A549 (cell line): ENCODE data around the gene PIAS4. TPM values are rescaled to one million over a fixed set of nuclear protein-coding genes. Genes with fewer than 3 reads are reported as not detected.

Experiments
- ATAC-seq, 2 experiments: fragments of 200-7000 bp in 1 of 2; fragments of >200 bp in 1 of 2; cut with Nextera tagmentation in 1 of 2; cut with Tn5 transposase in 1 of 2; 3 replicates each; pipeline versions ENCODE4 v1.8.0 to v1.9.1; 2018 to 2020; ENCODE audit warnings: mild to moderate bottlenecking in 1 of 2, moderate library complexity in 1 of 2
- CTCF ChIA-PET: fragments of 300-600 bp; sonication (Branson Sonifier 250); formaldehyde crosslinking; extraction: SDS; loops from one replicate; lab custom pipeline; 2021; ENCODE audit warnings: antibody characterized with exemption, inconsistent platforms; lab: Yijun Ruan, JAX
- POLR2A ChIA-PET: fragments of 350-600 bp; formaldehyde crosslinking; extraction: SDS; loops from one replicate; lab custom pipeline; 2021; ENCODE audit warnings: antibody characterized with exemption, inconsistent platforms; lab: Yijun Ruan, JAX
- DNase-seq, 2 experiments: peaks; one replicate each; pipeline versions ENCODE4 v3.0.0 to v3.0.0-alpha.2; 2011 to 2016; ENCODE audit warnings: low read depth in 1 of 2, low spot score in 1 of 2
- FAIRE-seq: peaks from 2 replicates; lab custom pipeline; 2011; peaks lifted over from hg19 to GRCh38; lab: Jason Lieb, UNC
- H3K27ac ChIP-seq, 2 experiments: fragments of >200 bp; sonication (Bioruptor Twin); formaldehyde crosslinking; 3 replicates each; pipeline ENCODE4 v1.5.1; 2016 to 2017
- H3K4me1 ChIP-seq: fragments of >200 bp; sonication (Bioruptor Twin); formaldehyde crosslinking; 3 replicates; pipeline ENCODE4 v1.6.1; 2016
- H3K4me2 ChIP-seq: fragments of >200 bp; sonication (Bioruptor Twin); formaldehyde crosslinking; 3 replicates; pipeline ENCODE4 v1.6.1; 2016
- H3K4me3 ChIP-seq: fragments of >200 bp; sonication (Bioruptor Twin); formaldehyde crosslinking; 3 replicates; pipeline ENCODE4 v1.5.1; 2016
- H3K9me3 ChIP-seq: fragments of >200 bp; sonication (Bioruptor Twin); formaldehyde crosslinking; 3 replicates; pipeline ENCODE4 v1.6.1; 2016
- CBX8 ChIP-seq: fragments of 200-600 bp; sonication (generic); IDR thresholded peaks from 2 replicates; pipeline ENCODE4 v1.6.1; 2016
- CEBPB ChIP-seq, 2 experiments: fragments of >200 bp in 1 of 2; sonication (Bioruptor Twin) in 1 of 2; formaldehyde crosslinking in 1 of 2; IDR thresholded peaks; 2 replicates each; pipeline ENCODE4 v1.6.1; 2012 to 2016
- ELK1 ChIP-seq: fragments of 150-350 bp; IDR thresholded peaks from 2 replicates; pipeline ENCODE4 v1.6.1; 2014; ENCODE audit warnings: low read depth, mild to moderate bottlenecking, low read length
- FOSL2 ChIP-seq, 2 experiments: fragments of 450-650 bp in 1 of 2; fragments of >200 bp in 1 of 2; sonication (Bioruptor Twin) in 1 of 2; formaldehyde crosslinking; IDR thresholded peaks; 2 replicates each; pipeline versions ENCODE4 v1.5.0 to v1.6.1; 2016 to 2020; ENCODE audit warnings: mild to moderate bottlenecking in 1 of 2, moderate library complexity in 1 of 2
- GATA3 ChIP-seq: IDR thresholded peaks from 2 replicates; pipeline ENCODE4 v1.6.1; 2012; ENCODE audit warnings: borderline replicate concordance
- HES2 ChIP-seq: fragments of >200 bp; sonication (Bioruptor Twin); formaldehyde crosslinking; IDR thresholded peaks from 2 replicates; pipeline ENCODE4 v1.6.1; 2016
- HEYL ChIP-seq: fragments of 250-450 bp; sonication (Bioruptor Pico); IDR thresholded peaks from 2 replicates; pipeline ENCODE4 v1.8.0; 2021; ENCODE audit warnings: mild to moderate bottlenecking, moderate library complexity
- HOXB13 ChIP-seq: fragments of 250-450 bp; sonication (Bioruptor Pico); IDR thresholded peaks from 2 replicates; pipeline ENCODE4 v1.5.0; 2020; ENCODE audit warnings: low read depth, mild to moderate bottlenecking, moderate library complexity
- HOXB5 ChIP-seq: fragments of 250-450 bp; sonication (Bioruptor Pico); IDR thresholded peaks from 2 replicates; pipeline ENCODE4 v1.5.0; 2020; ENCODE audit warnings: mild to moderate bottlenecking, moderate library complexity
- JUNB ChIP-seq: fragments of >200 bp; sonication (Bioruptor Twin); formaldehyde crosslinking; IDR thresholded peaks from 2 replicates; pipeline ENCODE4 v1.6.1; 2016
- KDM1A ChIP-seq: fragments of 200-600 bp; sonication (generic); IDR thresholded peaks from 2 replicates; pipeline ENCODE4 v1.6.1; 2016; ENCODE audit warnings: low read depth, mild to moderate bottlenecking
- MAFK ChIP-seq: fragments of 450-650 bp; IDR thresholded peaks from 2 replicates; pipeline ENCODE4 v1.6.1; 2014; ENCODE audit not compliant: partially characterized antibody
- NR3C1 ChIP-seq: fragments of >200 bp; sonication (Bioruptor Twin); formaldehyde crosslinking; IDR thresholded peaks from 3 replicates; pipeline ENCODE4 v1.6.1; 2017
- PHF8 ChIP-seq: fragments of 200-600 bp; sonication (generic); IDR thresholded peaks from 2 replicates; pipeline ENCODE4 v1.6.1; 2016; ENCODE audit warnings: low read depth, mild to moderate bottlenecking, antibody characterized with exemption, moderate library complexity, borderline replicate concordance
- RCOR1 ChIP-seq: fragments of 150-350 bp; IDR thresholded peaks from 2 replicates; pipeline ENCODE4 v1.6.1; 2014; ENCODE audit warnings: antibody characterized with exemption, low read length, low read depth
- REST ChIP-seq: fragments of 200-600 bp; sonication (generic); IDR thresholded peaks from 2 replicates; pipeline ENCODE4 v1.6.1; 2016; ENCODE audit warnings: antibody characterized with exemption, mild to moderate bottlenecking, moderate library complexity
- RNF2 ChIP-seq: fragments of 200-600 bp; sonication (generic); IDR thresholded peaks from 2 replicates; pipeline ENCODE4 v1.6.1; 2016; ENCODE audit warnings: low read depth, mild to moderate bottlenecking, antibody characterized with exemption, moderate library complexity, borderline replicate concordance
- SMC3 ChIP-seq: fragments of >200 bp; sonication (Bioruptor Twin); formaldehyde crosslinking; IDR thresholded peaks from 3 replicates; pipeline ENCODE4 v1.6.1; 2018; ENCODE audit warnings: inconsistent platforms
- WGBS: methylation state at CpG from one replicate; pipeline ENCODE4 v1.1.6; 2017; ENCODE audit errors: missing lambda C conversion rate; 5-methylcytosine and 5-hydroxymethylcytosine counted together
- polyA plus RNA-seq, 4 experiments: library from polyadenylated mRNA; depleted of rRNA in 3 of 4; stranded (reverse); fragments of >200 nt; fragmentation: RNase III in 1 of 4; extraction: RNeasy Plus Mini Kit Qiagen cat#74134 plus additional on column Dnase treatment in 1 of 4; gene quantifications; 2 replicates in 3 of 4; 3 replicates in 1 of 4; pipeline ENCODE4 v1.2.3, GENCODE V29; 2011 to 2017
- TF ChIP-seq, protein P1 (sequence below): IDR thresholded peaks from 2 replicates; pipeline ENCODE4 v1.6.1; 2012
- TF ChIP-seq, protein P2 (sequence below): fragments of >200 bp; sonication (Bioruptor Twin); formaldehyde crosslinking; IDR thresholded peaks from 3 replicates; pipeline ENCODE4 v1.5.1; 2016

Gene PIAS4
- polyA plus RNA-seq, 2 of the 4 experiments (the other 2 are of a cell fraction), result 5.2 to 12.8 TPM

DNA sequence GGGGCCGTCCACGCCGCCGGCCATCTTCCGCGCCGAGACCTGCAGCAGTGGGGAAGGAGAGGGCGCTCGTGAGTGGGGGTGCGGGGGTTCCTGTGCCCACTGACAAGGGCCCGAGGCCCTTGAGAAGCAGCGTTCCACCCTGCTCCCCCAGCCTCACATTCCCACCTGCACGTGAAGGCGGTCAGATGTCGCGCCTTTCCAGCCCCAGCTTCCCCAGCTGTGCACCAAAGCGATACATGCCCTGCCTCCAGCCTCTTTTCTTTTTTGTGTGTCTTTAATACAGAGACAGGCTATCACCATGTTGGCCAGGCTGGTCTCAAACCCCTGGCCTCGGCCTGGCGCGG lies 47.6 kb downstream of the PIAS4 start:
- ATAC-seq (no peak), FAIRE-seq (no peak), DNase-seq (no peak)
- 97% methylated on average over 9 of the region's 20 CpGs for WGBS
- POLR2A ChIA-PET, result no interaction called here
- peaks cover 54% of the 10 kb centered on the region for H3K4me1 ChIP-seq
- H3K27ac ChIP-seq, result no peak overlapping the region
- CTCF ChIA-PET, result no interaction called here
- no peak overlapping the region for H3K4me3 ChIP-seq
- no peak for TF ChIP-seq GATA3
- no peak for TF ChIP-seq HES2
- TF ChIP-seq RCOR1, result no peak
- no peak for TF ChIP-seq HOXB13 (CRISPR knock-in tag)
- no peak for TF ChIP-seq CBX8
- no peak for TF ChIP-seq HEYL (CRISPR knock-in tag)
- no peak for TF ChIP-seq JUNB
- no peak for TF ChIP-seq HOXB5 (CRISPR knock-in tag)
- no peak for TF ChIP-seq MAFK
- no peak for TF ChIP-seq PHF8
- TF ChIP-seq, all 56 proteins: peak for 0
- no peak overlapping the region for H3K4me2 ChIP-seq
- H3K9me3 ChIP-seq, result no peaks in the 10 kb centered on the region

GRCh38 chr19:4057931-4058692 lies 50.6 kb downstream of the PIAS4 start:
- CTCF ChIA-PET, result interaction anchor here (0.6 to 1.8 kb wide), 3 partner anchors 18 to 83 kb away, joined by 3 to 10 read pairs (median 3); partner anchors contain the start of gene EEF2
- 0 out of 3 replicates have a peak, but pooled peaks have one; percentile 24 for TF ChIP-seq SMC3
- peak; percentile 64 to 88 for TF ChIP-seq CEBPB (IDR thresholded peaks at IDR 0.05)
- TF ChIP-seq KDM1A, result peak; percentile 70; the same call in 1 of the 2 replicates
- 0 out of 2 replicates have a peak, but pooled peaks have one; percentile 22 for TF ChIP-seq RCOR1
- TF ChIP-seq FOSL2 (IDR thresholded peaks at IDR 0.05), result peak; percentile 47; the same call in 1 of the 2 replicates
- TF ChIP-seq FOSL2 (CRISPR knock-in tag; IDR thresholded peaks at IDR 0.05), result peak; percentile 85
- TF ChIP-seq ELK1, result no peak
- TF ChIP-seq, protein P1, sequence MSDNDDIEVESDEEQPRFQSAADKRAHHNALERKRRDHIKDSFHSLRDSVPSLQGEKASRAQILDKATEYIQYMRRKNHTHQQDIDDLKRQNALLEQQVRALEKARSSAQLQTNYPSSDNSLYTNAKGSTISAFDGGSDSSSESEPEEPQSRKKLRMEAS, result peak; percentile 34; the same call in 1 of the 2 replicates
- TF ChIP-seq NR3C1, result no peak
- FAIRE-seq, result no peak
- peak overlapping the region; percentile 93 to 96 for H3K27ac ChIP-seq
- H3K4me1 ChIP-seq, result peaks cover 62% of the 10 kb centered on the region
- H3K4me2 ChIP-seq, result peak overlapping the region; percentile 90
- peak; percentile 73 to 74 for DNase-seq
- 38% methylated on average over 6 of the region's 22 CpGs for WGBS
- POLR2A ChIA-PET, result interaction anchor here (1.0 kb wide), 1 partner anchor 189 kb away, joined by 3 read pairs; the partner anchor contains the start of gene YJU2
- no peaks in the 10 kb centered on the region for H3K9me3 ChIP-seq
- H3K4me3 ChIP-seq, result peak overlapping the region; percentile 26; the same call in 2 of the 3 replicates
- peak; percentile 74 to 76 for ATAC-seq

GRCh38 chr19:4058693-4059452 lies 51.3 kb downstream of the PIAS4 start:
- Histone ChIP-seq H3K9me3 (no peaks in the 10 kb centered on the region), H3K27ac (peak overlapping the region; percentile 93 to 96), H3K4me2 (peak overlapping the region; percentile 90), H3K4me3 (peak overlapping the region; percentile 26; the same call in 2 of the 3 replicates), H3K4me1 (peaks cover 62% of the 10 kb centered on the region)
- TF ChIP-seq RNF2 (no peak), REST (no peak), MAFK (no peak)
- TF ChIP-seq, protein P2, sequence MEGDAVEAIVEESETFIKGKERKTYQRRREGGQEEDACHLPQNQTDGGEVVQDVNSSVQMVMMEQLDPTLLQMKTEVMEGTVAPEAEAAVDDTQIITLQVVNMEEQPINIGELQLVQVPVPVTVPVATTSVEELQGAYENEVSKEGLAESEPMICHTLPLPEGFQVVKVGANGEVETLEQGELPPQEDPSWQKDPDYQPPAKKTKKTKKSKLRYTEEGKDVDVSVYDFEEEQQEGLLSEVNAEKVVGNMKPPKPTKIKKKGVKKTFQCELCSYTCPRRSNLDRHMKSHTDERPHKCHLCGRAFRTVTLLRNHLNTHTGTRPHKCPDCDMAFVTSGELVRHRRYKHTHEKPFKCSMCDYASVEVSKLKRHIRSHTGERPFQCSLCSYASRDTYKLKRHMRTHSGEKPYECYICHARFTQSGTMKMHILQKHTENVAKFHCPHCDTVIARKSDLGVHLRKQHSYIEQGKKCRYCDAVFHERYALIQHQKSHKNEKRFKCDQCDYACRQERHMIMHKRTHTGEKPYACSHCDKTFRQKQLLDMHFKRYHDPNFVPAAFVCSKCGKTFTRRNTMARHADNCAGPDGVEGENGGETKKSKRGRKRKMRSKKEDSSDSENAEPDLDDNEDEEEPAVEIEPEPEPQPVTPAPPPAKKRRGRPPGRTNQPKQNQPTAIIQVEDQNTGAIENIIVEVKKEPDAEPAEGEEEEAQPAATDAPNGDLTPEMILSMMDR, result no peak
- CTCF ChIA-PET, result interaction anchor here (1.2 to 1.8 kb wide), 2 partner anchors 74 to 82 kb away, joined by 3 to 10 read pairs; partner anchors contain the start of gene EEF2
- FAIRE-seq, result no peak
- ATAC-seq, result peak; percentile 4 to 17; a peak in 5 of 6 replicates
- WGBS, result 69% methylated on average over 8 of the region's 30 CpGs
- POLR2A ChIA-PET, result interaction anchor here (1.0 kb wide), 1 partner anchor 188 kb away, joined by 3 read pairs; the partner anchor contains the start of gene YJU2
- DNase-seq, result no peak
